ENCODE data around the gene CDH4.

DNA sequence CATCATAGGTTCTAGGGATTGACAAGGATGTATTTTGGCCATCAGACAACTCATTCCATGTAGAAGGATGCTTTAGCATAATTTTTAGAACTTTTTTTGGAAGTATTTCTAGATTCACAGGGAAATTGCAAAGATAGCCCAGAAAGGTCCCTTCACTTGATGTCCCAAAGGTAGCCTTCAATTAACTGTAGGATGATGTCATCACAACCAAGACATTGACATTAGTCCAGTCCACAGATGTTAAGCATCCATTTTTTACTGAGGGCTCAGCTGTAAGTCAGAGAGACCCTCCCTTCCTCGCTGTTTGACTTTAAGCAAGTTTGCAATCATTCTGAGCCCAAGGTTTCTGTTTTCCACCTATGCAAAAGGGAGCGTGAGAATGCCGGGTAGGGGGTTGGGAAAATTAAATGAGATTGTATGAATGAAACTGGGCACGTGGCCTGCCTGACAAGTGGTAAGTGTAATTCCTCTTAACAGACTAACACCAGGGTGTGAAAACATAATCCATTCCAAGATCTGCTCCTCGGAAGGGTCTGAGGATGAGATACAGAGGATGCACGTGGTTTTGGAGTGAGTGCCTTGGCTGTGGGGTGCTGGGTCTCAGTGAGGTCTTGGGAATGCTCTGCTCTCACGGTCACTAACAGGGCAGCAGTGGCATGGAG, 126.8 kb downstream of the CDH4 start:
- TF ChIP-seq POLR2AphosphoS5 (IDR thresholded peaks at IDR 0.05) (no peak), EP300 (IDR thresholded peaks at IDR 0.05) (no peak), POLR2A (IDR thresholded peaks at IDR 0.05) (no peak)
- TF ChIP-seq, protein P1, sequence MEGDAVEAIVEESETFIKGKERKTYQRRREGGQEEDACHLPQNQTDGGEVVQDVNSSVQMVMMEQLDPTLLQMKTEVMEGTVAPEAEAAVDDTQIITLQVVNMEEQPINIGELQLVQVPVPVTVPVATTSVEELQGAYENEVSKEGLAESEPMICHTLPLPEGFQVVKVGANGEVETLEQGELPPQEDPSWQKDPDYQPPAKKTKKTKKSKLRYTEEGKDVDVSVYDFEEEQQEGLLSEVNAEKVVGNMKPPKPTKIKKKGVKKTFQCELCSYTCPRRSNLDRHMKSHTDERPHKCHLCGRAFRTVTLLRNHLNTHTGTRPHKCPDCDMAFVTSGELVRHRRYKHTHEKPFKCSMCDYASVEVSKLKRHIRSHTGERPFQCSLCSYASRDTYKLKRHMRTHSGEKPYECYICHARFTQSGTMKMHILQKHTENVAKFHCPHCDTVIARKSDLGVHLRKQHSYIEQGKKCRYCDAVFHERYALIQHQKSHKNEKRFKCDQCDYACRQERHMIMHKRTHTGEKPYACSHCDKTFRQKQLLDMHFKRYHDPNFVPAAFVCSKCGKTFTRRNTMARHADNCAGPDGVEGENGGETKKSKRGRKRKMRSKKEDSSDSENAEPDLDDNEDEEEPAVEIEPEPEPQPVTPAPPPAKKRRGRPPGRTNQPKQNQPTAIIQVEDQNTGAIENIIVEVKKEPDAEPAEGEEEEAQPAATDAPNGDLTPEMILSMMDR (IDR thresholded peaks at IDR 0.05): no peak

Measured in sigmoid colon (tissue), 4 donors.